Neural cell (in vitro differentiated cells): Measurements from ENCODE around the gene RASGRP4. TPM values are rescaled to one million over a fixed set of nuclear protein-coding genes. Genes with fewer than 3 reads are reported as not detected.

Experiments
- H2AFZ ChIP-seq: fragments of 200-600, 300-800 bp; sonication (generic), shearing (Covaris generic); 2 replicates; pipeline ENCODE4 v1.6.0; 2014; ENCODE audit warnings: low read depth, mild to moderate bottlenecking, antibody characterized with exemption, low read length, moderate library complexity
- H3F3A ChIP-seq: fragments of 200-600 bp; shearing (Covaris generic); 2 replicates; pipeline ENCODE4 v1.6.1; 2016; ENCODE audit warnings: mild to moderate bottlenecking, moderate library complexity, mixed read lengths, antibody characterized with exemption, low read length; ENCODE audit not compliant: insufficient read depth, poor library complexity, severe bottlenecking
- H3K27ac ChIP-seq: fragments of 200-600, 300-800 bp; sonication (generic), shearing (Covaris generic); 2 replicates; pipeline ENCODE4 v1.5.1; 2014; ENCODE audit warnings: mild to moderate bottlenecking, low read length, moderate library complexity
- H3K27me3 ChIP-seq: fragments of 300-800, 200-600 bp; sonication (generic), shearing (Covaris generic); 2 replicates; pipeline ENCODE4 v1.6.0; 2014; ENCODE audit warnings: mild to moderate bottlenecking, low read depth, low read length, moderate library complexity; ENCODE audit not compliant: insufficient read depth
- H3K36me3 ChIP-seq: fragments of 300-800, 200-600 bp; sonication (generic), shearing (Covaris generic); 2 replicates; pipeline ENCODE4 v1.5.1; 2014; ENCODE audit warnings: mild to moderate bottlenecking, antibody characterized with exemption, low read length, moderate library complexity; ENCODE audit not compliant: insufficient read depth
- H3K4me2 ChIP-seq: fragments of 300-800, 200-600 bp; sonication (generic), shearing (Covaris generic); 2 replicates; pipeline ENCODE4 v1.6.0; 2014; ENCODE audit warnings: mild to moderate bottlenecking, low read length
- H3K4me3 ChIP-seq: fragments of 300-800, 200-600 bp; sonication (generic), shearing (Covaris generic); 2 replicates; pipeline ENCODE4 v1.5.1; 2014; ENCODE audit warnings: mild to moderate bottlenecking, low read length, moderate library complexity
- H3K79me2 ChIP-seq: fragments of 200-600 bp; shearing (Covaris generic); replicated peaks from 2 replicates; pipeline ENCODE4 v1.6.0; 2014; ENCODE audit warnings: mild to moderate bottlenecking, low read length, moderate library complexity; ENCODE audit not compliant: insufficient read depth
- H3K9ac ChIP-seq: fragments of 300-800, 200-600 bp; sonication (generic), shearing (Covaris generic); 2 replicates; pipeline ENCODE4 v1.6.1; 2016; ENCODE audit warnings: mild to moderate bottlenecking, low read length, mixed read lengths
- H3K9me2 ChIP-seq: fragments of 200-600 bp; shearing (Covaris generic); 2 replicates; pipeline ENCODE4 v1.6.1; 2016; ENCODE audit warnings: mild to moderate bottlenecking, low read length, mixed read lengths; ENCODE audit not compliant: insufficient read depth
- H3K9me3 ChIP-seq: fragments of 200-600, 300-800 bp; sonication (generic), shearing (Covaris generic); 2 replicates; pipeline ENCODE4 v1.6.1; 2016; ENCODE audit warnings: mild to moderate bottlenecking, mixed run types, low read length, moderate library complexity, mixed read lengths
- H4K20me1 ChIP-seq: fragments of 200-600 bp; shearing (Covaris generic); 2 replicates; pipeline ENCODE4 v1.6.1; 2016; ENCODE audit warnings: mild to moderate bottlenecking, mixed run types; ENCODE audit not compliant: insufficient read depth
- EP300 ChIP-seq: fragments of 450-650 bp; conservative IDR thresholded peaks from 2 replicates; pipeline ENCODE4 v1.6.1; 2014; ENCODE audit warnings: antibody characterized with exemption, mild to moderate bottlenecking, moderate library complexity; ENCODE audit not compliant: poor library complexity, severe bottlenecking
- EZH2 ChIP-seq: fragments of 200-600, 300-800 bp; shearing (Covaris generic), sonication (generic); IDR thresholded peaks from 2 replicates; pipeline ENCODE4 v1.6.1; 2014; ENCODE audit warnings: antibody characterized with exemption, low read length, borderline replicate concordance, mild to moderate bottlenecking; ENCODE audit not compliant: insufficient read depth, poor library complexity, severe bottlenecking
- MXI1 ChIP-seq: fragments of 450-650 bp; conservative IDR thresholded peaks from 2 replicates; pipeline ENCODE4 v1.6.1; 2014; ENCODE audit warnings: antibody characterized with exemption, mild to moderate bottlenecking; ENCODE audit not compliant: poor library complexity, severe bottlenecking
- POLR2AphosphoS5 ChIP-seq: IDR thresholded peaks from 2 replicates; pipeline ENCODE4 v1.6.1; 2012
- RAD21 ChIP-seq: fragments of 450-650 bp; conservative IDR thresholded peaks from 2 replicates; pipeline ENCODE4 v1.6.1; 2014; ENCODE audit warnings: antibody characterized with exemption, mild to moderate bottlenecking, moderate library complexity
- REST ChIP-seq: IDR thresholded peaks from 2 replicates; pipeline ENCODE4 v1.6.1; 2012; ENCODE audit warnings: borderline replicate concordance
- SMC3 ChIP-seq: fragments of 450-650 bp; conservative IDR thresholded peaks from 2 replicates; pipeline ENCODE4 v1.6.1; 2014; ENCODE audit warnings: antibody characterized with exemption, mild to moderate bottlenecking, moderate library complexity; ENCODE audit not compliant: poor library complexity
- TAF1 ChIP-seq: IDR thresholded peaks from 2 replicates; pipeline ENCODE4 v1.6.1; 2012; ENCODE audit warnings: low read depth
- polyA plus RNA-seq: library from polyadenylated mRNA; depleted of rRNA; stranded (reverse); fragments of >200 nt; gene quantifications from 2 replicates; pipeline ENCODE4 v1.2.3, GENCODE V29; 2014
- TF ChIP-seq, protein P1 (sequence below): fragments of 450-650 bp; IDR thresholded peaks from 2 replicates; pipeline ENCODE4 v1.5.1; 2014; ENCODE audit warnings: antibody characterized with exemption, mild to moderate bottlenecking, moderate library complexity; ENCODE audit not compliant: poor library complexity, severe bottlenecking

Gene RASGRP4
- polyA plus RNA-seq, 1 donor from 2014 or later = not detected

DNA sequence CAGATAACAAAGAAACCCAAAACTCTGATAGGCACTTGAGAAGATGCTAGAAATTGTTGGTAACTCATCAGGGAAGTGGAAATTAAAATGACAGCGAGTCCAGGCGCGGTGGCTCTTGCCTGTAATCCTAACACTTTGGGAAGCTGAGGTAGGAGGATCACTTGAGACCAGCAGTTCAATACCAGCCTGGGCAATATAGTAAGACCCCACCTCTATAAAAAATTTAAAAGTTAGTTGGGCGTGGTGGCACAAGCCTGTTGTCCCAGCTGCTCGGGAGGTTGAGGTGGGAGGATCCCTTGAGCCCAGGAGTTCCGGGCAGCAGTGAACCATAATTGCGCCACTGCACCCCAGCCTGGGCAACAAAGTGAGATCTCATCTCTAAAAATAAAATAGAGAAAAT, 4.9 kb upstream of the RASGRP4 start:
- Histone ChIP-seq H3K36me3 (no peaks in the 10 kb centered on the region), H3K27ac (no peak overlapping the region), H4K20me1 (no peaks in the 10 kb centered on the region), H3K9ac (no peak overlapping the region), H3K27me3 (peaks cover 9% of the 10 kb centered on the region), H3K79me2 (no peaks in the 10 kb centered on the region), H3K9me3 (no peaks in the 10 kb centered on the region), H3K9me2 (no peaks in the 10 kb centered on the region), H3F3A (no peaks in the 10 kb centered on the region), H2AFZ (no peak overlapping the region), H3K4me2 (no peak overlapping the region), H3K4me3 (no peak overlapping the region)
- TF ChIP-seq MXI1 = no peak
- TF ChIP-seq, protein P1, sequence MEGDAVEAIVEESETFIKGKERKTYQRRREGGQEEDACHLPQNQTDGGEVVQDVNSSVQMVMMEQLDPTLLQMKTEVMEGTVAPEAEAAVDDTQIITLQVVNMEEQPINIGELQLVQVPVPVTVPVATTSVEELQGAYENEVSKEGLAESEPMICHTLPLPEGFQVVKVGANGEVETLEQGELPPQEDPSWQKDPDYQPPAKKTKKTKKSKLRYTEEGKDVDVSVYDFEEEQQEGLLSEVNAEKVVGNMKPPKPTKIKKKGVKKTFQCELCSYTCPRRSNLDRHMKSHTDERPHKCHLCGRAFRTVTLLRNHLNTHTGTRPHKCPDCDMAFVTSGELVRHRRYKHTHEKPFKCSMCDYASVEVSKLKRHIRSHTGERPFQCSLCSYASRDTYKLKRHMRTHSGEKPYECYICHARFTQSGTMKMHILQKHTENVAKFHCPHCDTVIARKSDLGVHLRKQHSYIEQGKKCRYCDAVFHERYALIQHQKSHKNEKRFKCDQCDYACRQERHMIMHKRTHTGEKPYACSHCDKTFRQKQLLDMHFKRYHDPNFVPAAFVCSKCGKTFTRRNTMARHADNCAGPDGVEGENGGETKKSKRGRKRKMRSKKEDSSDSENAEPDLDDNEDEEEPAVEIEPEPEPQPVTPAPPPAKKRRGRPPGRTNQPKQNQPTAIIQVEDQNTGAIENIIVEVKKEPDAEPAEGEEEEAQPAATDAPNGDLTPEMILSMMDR = no peak
- TF ChIP-seq SMC3 = no peak
- TF ChIP-seq EP300 = no peak
- no peak for TF ChIP-seq REST
- no peak for TF ChIP-seq EZH2
- no peak for TF ChIP-seq TAF1
- no peak for TF ChIP-seq RAD21
- no peak for TF ChIP-seq POLR2AphosphoS5

- H3K9me2 ChIP-seq = no peaks in the 10 kb centered on the region
- H3K9me3 ChIP-seq = no peaks in the 10 kb centered on the region
- H2AFZ ChIP-seq = no peak overlapping the region
- H3K9ac ChIP-seq = no peak overlapping the region
- no peak for TF ChIP-seq EZH2
- H3K79me2 ChIP-seq = no peaks in the 10 kb centered on the region
- no peak overlapping the region for H3K4me2 ChIP-seq
- H3F3A ChIP-seq = no peaks in the 10 kb centered on the region
- H3K4me3 ChIP-seq = no peak overlapping the region
- H3K27ac ChIP-seq = no peak overlapping the region
- no peaks in the 10 kb centered on the region for H4K20me1 ChIP-seq
- no peaks in the 10 kb centered on the region for H3K36me3 ChIP-seq
- peaks cover 9% of the 10 kb centered on the region for H3K27me3 ChIP-seq
Measured at GRCh38 chr19:38429811-38430156, 3.8 kb upstream of the RASGRP4 start.
